Prostate gland (tissue), 2 donors: Measurements from ENCODE around the gene SLC28A3. TPM values are rescaled to one million over a fixed set of nuclear protein-coding genes. Genes with fewer than 3 reads are reported as not detected.

Experiments used
- DNase-seq: peaks from one replicate; pipeline ENCODE4 v3.0.0-alpha.2; 2019; ENCODE audit warnings: low spot score
- H3K27ac ChIP-seq, 2 donors: fragments of 200-600 bp; sonication (generic); 2 replicates each; pipeline ENCODE4 v1.5.1; 2017 to 2019
- H3K27me3 ChIP-seq: fragments of 200-600 bp; sonication (generic); replicated peaks from 2 replicates; pipeline ENCODE4 v1.5.1; 2019; ENCODE audit not compliant: insufficient read depth
- H3K36me3 ChIP-seq, 2 donors: fragments of 200-600 bp; sonication (generic); 1 replicate in 1 of 2; 2 replicates in 1 of 2; pipeline versions ENCODE4 v1.5.1 to v1.8.1; 2017 to 2019
- H3K4me1 ChIP-seq: fragments of 200-600 bp; sonication (generic); replicated peaks from 2 replicates; pipeline ENCODE4 v1.5.1; 2019
- H3K4me3 ChIP-seq, 2 donors: fragments of 200-600 bp; sonication (generic); 2 replicates each; pipeline ENCODE4 v1.5.1; 2017 to 2019
- H3K9me3 ChIP-seq: fragments of 200-600 bp; sonication (generic); 2 replicates; pipeline ENCODE4 v1.5.1; 2017
- POLR2A ChIP-seq: fragments of 450-650 bp; IDR thresholded peaks from one replicate; pipeline ENCODE4 v1.6.1; 2016; ENCODE audit warnings: antibody characterized with exemption, mild to moderate bottlenecking
- POLR2AphosphoS5 ChIP-seq: sonication (generic); formaldehyde crosslinking; IDR thresholded peaks from one replicate; pipeline ENCODE4 v1.6.1; 2017; ENCODE audit warnings: antibody characterized with exemption
- WGBS: methylation state at CpG from one replicate; pipeline ENCODE4 v1.1.5; 2018; 5-methylcytosine and 5-hydroxymethylcytosine counted together
- intact Hi-C: fragments of 100-400 bp; cut with DNase I; formaldehyde crosslinking; loops from one replicate; pipeline ENCODE4 v1.14.2; 2022
- total RNA-seq, 2 donors: library from RNA; depleted of rRNA; stranded (reverse); fragments of >200 nt; gene quantifications; one replicate each; pipeline ENCODE4 v1.1.0, GENCODE V29; 2016
- TF ChIP-seq, protein P1 (sequence below), 4 experiments: fragments of 200-600 bp in 2 of 4; fragments of 450-650 bp in 2 of 4; sonication (generic) in 2 of 4; IDR thresholded peaks; 1 replicate in 3 of 4; 2 replicates in 1 of 4; pipeline ENCODE4 v1.5.1; 2016 to 2019; ENCODE audit warnings: antibody characterized with exemption in 4 of 4, mild to moderate bottlenecking in 2 of 4, moderate library complexity in 2 of 4

The SLC28A3 gene
- total RNA-seq, 2 donors from 2014 or later = 0.23 TPM; not detected in 1

DNA sequence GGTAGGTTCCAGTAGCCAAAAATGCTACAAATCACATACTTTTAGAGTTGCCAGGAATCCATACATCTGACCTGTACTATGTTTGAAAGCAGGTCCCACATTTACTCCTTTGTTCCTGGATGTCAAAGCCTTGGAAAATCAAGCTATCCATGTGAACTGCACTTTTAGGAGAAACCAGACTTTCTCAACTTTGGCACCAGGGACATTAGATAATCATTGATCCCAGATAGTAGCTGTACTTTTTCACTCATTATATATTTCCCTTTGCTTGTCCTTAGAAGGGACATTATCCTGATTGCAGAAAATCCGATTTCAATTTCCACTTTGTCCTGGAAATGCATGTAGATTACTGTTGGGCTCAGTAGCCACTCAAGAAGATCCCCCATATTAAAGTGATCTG is 44.1 kb upstream of the SLC28A3 start:
- Histone ChIP-seq H3K36me3 (no peaks in the 10 kb centered on the region), H3K4me1 (no peaks in the 10 kb centered on the region), H3K27ac (no peak overlapping the region), H3K4me3 (no peak overlapping the region), H3K27me3 (no peaks in the 10 kb centered on the region), H3K9me3 (no peaks in the 10 kb centered on the region)
- DNase-seq = no peak
- WGBS = 86% methylated on average over 1 of the region's 1 CpG
- intact Hi-C loops = no loop called here
- TF ChIP-seq POLR2AphosphoS5 = no peak
- TF ChIP-seq, protein P1, sequence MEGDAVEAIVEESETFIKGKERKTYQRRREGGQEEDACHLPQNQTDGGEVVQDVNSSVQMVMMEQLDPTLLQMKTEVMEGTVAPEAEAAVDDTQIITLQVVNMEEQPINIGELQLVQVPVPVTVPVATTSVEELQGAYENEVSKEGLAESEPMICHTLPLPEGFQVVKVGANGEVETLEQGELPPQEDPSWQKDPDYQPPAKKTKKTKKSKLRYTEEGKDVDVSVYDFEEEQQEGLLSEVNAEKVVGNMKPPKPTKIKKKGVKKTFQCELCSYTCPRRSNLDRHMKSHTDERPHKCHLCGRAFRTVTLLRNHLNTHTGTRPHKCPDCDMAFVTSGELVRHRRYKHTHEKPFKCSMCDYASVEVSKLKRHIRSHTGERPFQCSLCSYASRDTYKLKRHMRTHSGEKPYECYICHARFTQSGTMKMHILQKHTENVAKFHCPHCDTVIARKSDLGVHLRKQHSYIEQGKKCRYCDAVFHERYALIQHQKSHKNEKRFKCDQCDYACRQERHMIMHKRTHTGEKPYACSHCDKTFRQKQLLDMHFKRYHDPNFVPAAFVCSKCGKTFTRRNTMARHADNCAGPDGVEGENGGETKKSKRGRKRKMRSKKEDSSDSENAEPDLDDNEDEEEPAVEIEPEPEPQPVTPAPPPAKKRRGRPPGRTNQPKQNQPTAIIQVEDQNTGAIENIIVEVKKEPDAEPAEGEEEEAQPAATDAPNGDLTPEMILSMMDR (IDR thresholded peaks at IDR 0.05) = no peak
- TF ChIP-seq POLR2A = no peak

DNA sequence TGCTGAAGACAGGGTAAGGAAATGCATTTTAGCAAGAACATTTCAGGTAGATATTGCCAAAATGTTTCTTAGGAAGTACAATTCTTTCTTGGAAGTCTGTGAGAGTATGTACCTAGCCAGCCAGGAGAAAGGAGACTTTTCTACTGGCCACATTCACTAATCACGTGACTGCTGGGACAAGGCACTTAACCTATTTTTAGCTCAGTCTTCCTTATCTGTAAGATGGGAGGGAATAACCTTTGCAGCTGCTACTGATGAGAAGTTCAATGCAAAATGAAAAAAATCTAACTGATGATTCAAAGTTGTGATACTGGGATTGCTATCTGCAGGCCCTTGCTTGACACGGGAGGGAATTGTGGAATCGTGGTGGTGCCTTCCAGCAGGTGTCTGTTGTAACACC is 42.6 kb upstream of the SLC28A3 start:
- Histone ChIP-seq H3K4me3 (no peak overlapping the region), H3K27me3 (no peaks in the 10 kb centered on the region), H3K27ac (no peak overlapping the region), H3K36me3 (no peaks in the 10 kb centered on the region), H3K9me3 (no peaks in the 10 kb centered on the region), H3K4me1 (no peaks in the 10 kb centered on the region)
- WGBS = 76% methylated on average over 3 of the region's 3 CpGs
- intact Hi-C loops = no loop called here
- TF ChIP-seq, protein P1 (IDR thresholded peaks at IDR 0.05) = no peak
- TF ChIP-seq POLR2A (no peak), POLR2AphosphoS5 (no peak)
- DNase-seq = no peak

DNA sequence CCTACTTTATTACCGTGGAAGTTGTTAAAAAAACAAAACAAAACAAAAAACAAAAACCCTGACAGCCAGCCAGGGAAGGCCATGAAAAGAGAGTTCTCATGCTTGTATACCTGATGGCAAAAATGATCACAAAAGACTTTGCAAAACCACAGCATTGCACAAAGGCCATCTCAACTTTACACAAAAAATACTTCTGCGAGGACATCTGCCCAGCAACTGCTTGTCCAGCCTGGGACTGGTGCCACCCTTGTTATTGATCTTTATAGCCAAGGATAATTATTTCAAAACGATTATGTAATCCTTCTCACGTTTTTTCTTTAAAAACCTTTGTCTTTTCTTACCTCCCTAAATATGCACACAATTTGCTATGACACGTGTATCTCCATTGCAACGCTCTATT is 42.2 kb upstream of the SLC28A3 start:
- H3K27me3 ChIP-seq = no peaks in the 10 kb centered on the region
- H3K4me1 ChIP-seq = no peaks in the 10 kb centered on the region
- TF ChIP-seq, protein P1 (IDR thresholded peaks at IDR 0.05) = no peak
- TF ChIP-seq POLR2AphosphoS5 = no peak
- TF ChIP-seq POLR2A = no peak
- no peaks in the 10 kb centered on the region for H3K36me3 ChIP-seq
- no peak overlapping the region for H3K27ac ChIP-seq
- no peak for DNase-seq
- H3K9me3 ChIP-seq = no peaks in the 10 kb centered on the region
- H3K4me3 ChIP-seq = no peak overlapping the region
- intact Hi-C loops = no loop called here
- 56% methylated on average over 6 of the region's 6 CpGs for WGBS

DNA sequence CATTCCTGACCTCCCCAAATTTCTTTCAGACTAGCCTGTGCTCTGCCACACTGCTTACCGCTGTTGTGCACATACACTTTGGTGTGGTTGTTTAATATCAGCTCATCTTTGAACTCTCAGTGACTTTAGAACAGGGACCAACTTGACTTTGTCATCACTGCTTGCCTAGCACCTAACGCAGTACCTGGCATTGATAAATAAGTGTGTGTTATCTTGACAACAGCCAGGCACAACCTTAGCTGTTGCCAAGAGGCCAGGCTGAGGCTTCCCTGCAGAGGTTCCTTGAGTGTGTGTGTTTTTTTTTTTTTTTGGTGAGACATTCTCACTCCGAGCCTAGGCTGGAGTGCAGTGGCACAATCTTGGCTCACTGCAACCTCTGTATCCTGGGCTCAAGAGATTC is 41.0 kb upstream of the SLC28A3 start:
- intact Hi-C loops = no loop called here
- no peaks in the 10 kb centered on the region for H3K27me3 ChIP-seq
- no peak overlapping the region for H3K4me3 ChIP-seq
- H3K4me1 ChIP-seq = no peaks in the 10 kb centered on the region
- WGBS = 89% methylated on average over 3 of the region's 3 CpGs
- no peaks in the 10 kb centered on the region for H3K9me3 ChIP-seq
- H3K27ac ChIP-seq = no peak overlapping the region
- no peaks in the 10 kb centered on the region for H3K36me3 ChIP-seq
- TF ChIP-seq POLR2AphosphoS5 (no peak), POLR2A (no peak)
- TF ChIP-seq, protein P1 (IDR thresholded peaks at IDR 0.05) = no peak
- DNase-seq = no peak

DNA sequence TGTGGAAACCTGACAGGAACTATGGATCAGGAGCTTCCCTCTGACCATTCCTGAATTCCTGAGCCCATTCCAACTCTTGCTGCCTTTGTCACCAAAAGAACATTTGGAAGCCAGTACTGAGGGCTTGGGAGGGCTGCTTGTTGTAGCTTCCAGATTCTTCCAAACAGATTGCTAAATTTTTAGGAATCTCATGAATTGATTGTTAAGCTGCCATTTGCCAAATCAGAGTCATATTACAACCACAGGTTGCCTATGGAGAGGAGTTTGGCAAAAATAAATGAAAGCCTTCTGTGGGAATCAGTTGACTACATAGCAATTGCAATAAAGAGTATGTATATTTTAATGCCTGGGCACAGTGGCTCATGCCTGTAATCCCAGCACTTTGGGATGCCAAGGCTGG is 39.2 kb upstream of the SLC28A3 start:
- H3K4me1 ChIP-seq = no peaks in the 10 kb centered on the region
- no peak overlapping the region for H3K27ac ChIP-seq
- H3K36me3 ChIP-seq = no peaks in the 10 kb centered on the region
- TF ChIP-seq, protein P1 (IDR thresholded peaks at IDR 0.05) = no peak
- TF ChIP-seq POLR2AphosphoS5 (no peak), POLR2A (no peak)
- intact Hi-C loops = no loop called here
- no peaks in the 10 kb centered on the region for H3K27me3 ChIP-seq
- no peak overlapping the region for H3K4me3 ChIP-seq
- H3K9me3 ChIP-seq = no peaks in the 10 kb centered on the region
- DNase-seq = no peak
